ENCODE measurements around the gene NBDY.
"Not testable (repeated sequence)": the region's sequence is repeated elsewhere in the genome, so short reads cannot be mapped to it uniquely, and the experiment has no call there.

NBDY gene

DNA sequence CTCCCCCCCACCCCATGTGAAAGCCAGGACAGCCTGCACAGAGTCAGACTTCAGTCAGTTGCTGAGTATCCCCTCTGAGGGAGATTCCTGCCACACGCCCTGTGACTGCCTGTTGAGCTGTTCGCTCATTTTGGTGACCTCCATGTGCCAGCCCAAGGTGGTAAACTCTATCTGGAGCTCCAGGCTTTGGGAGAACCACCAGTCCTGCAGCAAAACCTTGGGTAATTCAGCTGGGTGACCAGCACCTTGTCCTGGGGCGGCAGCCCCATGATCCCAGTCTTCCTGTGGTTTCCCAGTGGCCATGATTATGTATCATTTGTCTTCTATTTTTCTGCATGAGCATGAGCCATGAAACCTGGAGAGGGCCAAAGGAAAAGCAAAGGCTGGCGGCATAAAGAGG lies 73.4 kb downstream of the NBDY start:
- DNase-seq (ENCODE audit: low read depth), result no peak

- DNase-seq (ENCODE audit: low read depth), result peak; percentile 61
Measured at GRCh38 chrX:56802921-56803849, 74.1 kb downstream of the NBDY start.

DNA sequence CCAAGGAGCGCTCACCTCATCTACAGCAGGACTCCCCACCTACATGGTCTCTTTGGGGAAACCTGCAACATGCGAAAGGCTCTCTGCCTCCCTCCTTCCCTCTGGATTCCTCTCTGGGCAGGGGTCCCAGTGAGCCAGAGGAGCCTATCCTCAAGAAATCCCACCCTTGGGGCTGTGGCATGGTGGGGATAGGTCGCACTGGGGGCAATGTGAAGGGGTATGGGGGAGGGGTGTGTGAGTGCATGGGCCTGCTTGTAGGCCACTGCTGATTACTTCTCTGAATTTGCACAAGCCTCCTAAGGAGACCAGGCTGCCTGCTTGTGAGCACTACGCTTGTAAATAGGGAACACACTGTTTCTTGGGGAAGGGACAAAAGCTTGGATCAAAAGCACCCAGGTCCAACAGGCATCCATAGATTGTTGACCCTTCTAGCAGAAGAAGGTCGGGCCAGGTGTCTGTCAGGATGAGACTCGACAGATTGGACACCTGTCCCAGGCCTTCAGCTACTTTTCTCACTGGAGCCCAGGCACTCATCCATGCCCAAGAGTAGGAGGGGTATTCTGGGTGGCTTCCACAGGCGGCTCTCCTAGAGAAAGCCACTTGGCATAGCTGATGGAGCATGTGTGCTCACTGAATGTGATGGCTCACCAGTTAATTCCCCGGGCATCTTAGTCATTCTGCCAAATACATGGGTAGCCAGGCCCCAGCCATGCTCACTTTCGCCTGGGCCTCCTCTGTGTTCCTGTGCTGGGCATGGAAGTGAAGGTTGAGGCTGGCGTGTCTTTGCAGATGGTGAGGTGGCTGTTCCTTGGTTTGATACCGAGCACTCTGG lies 75.0 kb downstream of the NBDY start:
- DNase-seq (ENCODE audit: low read depth), result no peak

DNA sequence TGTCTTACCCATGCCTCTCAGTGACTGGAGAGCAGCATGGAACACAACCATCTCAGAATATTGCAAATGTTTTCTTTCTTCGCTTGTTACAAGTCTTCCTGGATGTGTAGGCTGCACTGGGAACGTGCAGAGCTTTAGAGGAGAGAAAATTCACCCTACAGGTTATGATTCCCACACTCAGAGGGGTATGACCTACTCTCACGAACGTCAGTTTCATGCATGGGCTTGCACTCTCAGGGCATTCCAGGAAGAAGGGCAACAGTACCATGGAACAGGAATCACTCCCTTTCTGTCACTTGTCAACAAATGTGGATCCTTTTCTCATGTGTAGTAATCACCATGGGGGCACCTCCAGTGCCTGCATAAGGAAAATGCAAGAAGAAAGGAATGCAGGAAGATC lies 75.8 kb downstream of the NBDY start:
- no peak for DNase-seq (ENCODE audit: low read depth)

GRCh38 chrX:56805399-56805798 lies 76.4 kb downstream of the NBDY start:
- DNase-seq (ENCODE audit: low read depth), result no peak

DNA sequence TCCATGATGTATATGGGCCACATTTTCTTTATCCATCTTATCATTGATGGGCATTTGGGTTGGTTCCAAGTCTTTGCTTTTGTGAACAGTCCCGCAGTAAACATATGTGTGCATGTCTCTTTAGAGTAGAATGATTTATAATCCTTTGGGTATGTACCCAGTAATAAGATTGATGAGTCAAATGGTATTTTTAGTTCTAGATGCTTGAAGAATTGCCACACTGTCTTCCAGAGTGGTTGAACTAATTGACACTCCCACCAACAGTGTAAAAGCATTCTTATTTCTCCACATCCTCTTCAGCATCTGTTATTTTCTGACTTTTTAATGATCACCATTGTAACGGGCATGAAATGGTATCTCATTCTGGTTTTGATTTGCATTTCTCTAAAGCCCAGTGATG lies 77.1 kb downstream of the NBDY start:
- not testable (repeated sequence) for DNase-seq (ENCODE audit: low read depth)

- DNase-seq (ENCODE audit: low read depth), result no peak
Measured at GRCh38 chrX:56811599-56811998, 82.6 kb downstream of the NBDY start.

- no peak for DNase-seq (ENCODE audit: low read depth)
Measured at GRCh38 chrX:56812515-56813105, 83.6 kb downstream of the NBDY start.

GRCh38 chrX:56813318-56813837 lies 84.3 kb downstream of the NBDY start:
- DNase-seq (ENCODE audit: low read depth), result peak; percentile 22

- no peak for DNase-seq (ENCODE audit: low read depth)
Measured at GRCh38 chrX:56817179-56817578, 88.1 kb downstream of the NBDY start.

DNA sequence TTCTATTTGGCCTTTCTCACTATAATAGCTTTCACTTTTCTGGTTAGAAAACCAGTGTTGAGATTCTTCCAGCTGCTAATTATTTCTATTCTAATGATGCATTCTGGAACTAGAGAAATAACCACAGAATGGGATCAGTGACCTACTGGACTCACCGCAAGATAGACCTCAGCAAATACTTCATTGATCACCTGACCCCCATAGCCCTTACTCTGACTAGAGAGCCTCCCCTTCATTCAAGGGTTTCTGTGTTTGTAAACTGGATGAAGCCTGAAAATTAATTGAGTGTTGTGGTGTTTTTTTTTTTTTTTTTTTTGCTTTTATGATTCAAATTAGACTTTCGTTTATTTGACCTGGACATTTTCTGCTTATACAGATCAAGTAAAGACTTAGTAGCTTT lies 97.0 kb downstream of the NBDY start:
- DNase-seq (ENCODE audit: low read depth), result no peak

DNA sequence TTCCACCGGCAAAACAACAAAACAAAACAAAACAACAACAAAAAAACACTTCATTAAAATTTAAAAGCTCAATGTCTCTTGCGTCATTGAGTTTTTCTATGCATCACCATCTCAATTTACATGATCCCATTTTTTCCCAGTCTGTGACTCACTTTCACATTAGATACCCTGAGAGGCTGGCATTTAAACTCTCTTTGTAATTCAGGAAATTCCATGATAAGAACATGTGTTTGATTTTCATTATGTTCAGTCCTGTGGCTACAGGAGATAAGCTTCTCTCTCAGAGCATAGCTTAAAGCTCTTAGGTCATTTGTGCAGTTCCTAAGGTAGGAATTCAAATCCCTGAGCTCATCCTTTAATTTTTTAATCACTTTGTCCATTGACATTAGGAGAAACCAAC lies 104.6 kb downstream of the NBDY start:
- no peak for DNase-seq (ENCODE audit: low read depth)

- DNase-seq (ENCODE audit: low read depth), result no peak
Measured at GRCh38 chrX:56853436-56853835, 124.4 kb downstream of the NBDY start.

GRCh38 chrX:56857042-56857441 lies 128.0 kb downstream of the NBDY start:
- no peak for DNase-seq (ENCODE audit: low read depth)

DNA sequence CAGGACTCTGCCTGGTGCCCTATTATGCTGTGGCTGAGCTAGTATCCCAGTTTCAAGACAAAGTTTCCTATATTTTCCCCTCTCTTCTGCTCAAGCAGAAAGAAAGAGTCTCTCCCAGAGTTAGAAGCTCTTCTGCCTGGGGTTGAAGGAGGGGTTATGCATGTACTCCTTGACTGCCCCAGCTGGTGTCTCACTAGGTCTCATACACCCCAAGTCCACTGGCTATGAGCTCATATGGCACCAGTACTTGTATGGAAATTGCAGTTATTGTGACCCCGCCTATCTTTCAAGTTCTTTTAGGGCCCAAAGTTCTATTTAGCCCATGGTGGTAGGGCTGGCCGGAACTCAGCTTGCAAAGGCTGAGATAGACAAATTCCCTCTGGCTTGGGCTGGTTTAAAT lies 131.8 kb downstream of the NBDY start:
- DNase-seq (ENCODE audit: low read depth), result no peak
